Activated CD4-positive, alpha-beta T cell treated with anti-CD3 and anti-CD28 coated beads, Interleukin-2, Interleukin-4, amounts not matched to agents 100 ng/mL and 50 ng/mL, durations not matched to agents 16 hours and 8 hours (primary cell): ENCODE results near the gene GTF3C1.
A peak's percentile ranks its signal among the peaks of the same experiment; 100 is the strongest.

Experiments
- DNase-seq: peaks from one replicate; pipeline ENCODE4 v3.0.0-alpha.2; 2020; ENCODE audit warnings: low spot score

GTF3C1 gene

DNA sequence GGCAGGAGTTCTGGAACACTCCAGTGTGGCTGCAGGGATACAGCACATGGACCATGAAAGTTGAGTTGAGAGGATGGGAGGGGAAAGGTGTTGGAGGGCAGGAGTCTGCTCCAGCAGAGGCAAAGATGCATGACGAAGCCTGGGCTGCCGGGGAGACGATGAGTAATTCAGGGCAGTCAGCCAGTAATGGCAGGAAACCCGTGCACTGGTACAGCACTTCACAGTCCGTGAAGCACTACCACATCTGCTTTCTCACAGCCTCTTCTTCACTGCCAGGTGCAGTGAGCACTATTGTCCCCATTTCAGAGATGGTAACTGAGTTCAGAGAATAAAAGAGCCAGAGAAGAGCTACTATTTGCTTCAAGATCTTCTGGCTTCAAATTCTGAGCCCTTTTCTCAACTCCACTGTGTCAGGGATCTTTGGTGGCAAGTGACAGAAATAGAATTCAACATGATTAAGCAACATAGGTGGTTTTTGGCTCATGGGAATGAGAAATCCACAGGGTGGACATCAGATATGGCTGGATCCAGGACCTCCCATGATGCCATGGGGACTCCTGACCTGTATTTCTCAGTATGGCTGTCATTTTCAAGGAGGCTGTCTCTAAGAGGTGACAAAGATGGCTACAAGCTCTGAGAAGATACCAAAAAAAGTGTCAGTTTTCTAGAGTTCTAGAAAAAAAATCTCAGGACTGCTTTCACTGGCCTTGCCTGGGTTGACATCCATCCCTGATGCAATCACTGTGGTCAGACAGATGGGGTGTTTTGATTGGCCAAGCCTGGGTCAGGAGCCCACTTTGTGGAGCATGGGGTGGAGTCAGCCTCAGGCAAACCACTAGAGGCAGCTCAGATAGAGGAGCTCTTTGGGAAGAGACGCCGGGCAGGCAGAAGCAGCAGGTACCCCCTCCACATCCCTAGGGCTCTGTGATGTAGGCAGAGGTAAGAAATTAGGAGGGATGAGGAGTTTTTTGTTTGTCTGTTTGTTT is 123.0 kb downstream of the GTF3C1 start:
- DNase-seq = peak; percentile 92

DNA sequence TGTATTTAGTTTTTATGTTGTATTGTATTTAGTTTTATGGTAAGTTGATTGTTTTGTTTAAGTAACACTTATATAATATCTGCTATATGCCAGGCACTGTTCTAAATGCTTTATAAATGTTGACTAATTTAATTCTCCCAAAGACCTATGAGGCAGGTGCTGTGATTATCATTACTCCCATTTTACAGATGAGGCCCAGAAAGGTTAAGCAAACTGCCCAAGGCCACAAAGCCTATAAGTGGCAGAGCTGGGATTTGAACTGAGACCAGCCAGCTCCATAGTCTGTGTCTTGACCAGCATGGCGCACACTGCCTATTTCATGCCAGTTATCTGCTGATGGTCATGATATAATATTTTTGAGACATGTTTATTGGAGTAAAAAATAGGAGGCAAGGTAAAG is 123.8 kb downstream of the GTF3C1 start:
- DNase-seq = no peak

DNA sequence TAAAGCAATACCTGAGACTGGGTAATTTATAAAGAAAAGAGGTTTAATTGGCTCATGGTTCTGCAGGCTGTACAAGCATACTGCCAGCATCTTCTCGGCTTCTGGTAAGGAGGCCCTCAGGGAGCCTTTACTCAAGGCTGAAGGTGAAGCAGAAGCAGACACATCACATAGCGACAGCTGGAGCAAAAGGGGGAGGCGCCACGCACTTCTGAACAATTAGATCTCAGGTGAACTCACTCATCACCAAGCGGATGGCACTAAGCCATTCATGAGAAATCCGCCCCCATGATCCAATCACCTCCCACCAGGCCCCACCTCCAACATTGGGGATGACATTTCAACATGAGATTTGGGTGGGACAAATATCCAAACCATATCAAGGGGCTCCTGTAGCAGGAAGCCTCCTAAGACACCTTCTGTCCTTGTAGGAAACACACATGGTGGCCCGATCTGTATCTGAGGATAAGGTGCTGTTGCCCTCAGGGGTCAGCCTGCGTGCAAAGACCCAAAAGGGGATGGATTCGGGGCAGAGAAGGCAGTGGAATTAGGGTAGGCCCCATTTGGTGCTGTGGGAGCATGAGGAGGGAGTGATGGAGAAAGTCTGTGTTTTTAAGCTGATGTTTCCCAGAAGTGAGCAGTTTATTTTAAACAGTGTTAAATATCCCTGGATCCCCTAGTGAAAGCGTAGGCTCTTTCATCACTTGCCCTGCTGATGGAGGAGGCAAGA is 124.8 kb downstream of the GTF3C1 start:
- DNase-seq = no peak

DNA sequence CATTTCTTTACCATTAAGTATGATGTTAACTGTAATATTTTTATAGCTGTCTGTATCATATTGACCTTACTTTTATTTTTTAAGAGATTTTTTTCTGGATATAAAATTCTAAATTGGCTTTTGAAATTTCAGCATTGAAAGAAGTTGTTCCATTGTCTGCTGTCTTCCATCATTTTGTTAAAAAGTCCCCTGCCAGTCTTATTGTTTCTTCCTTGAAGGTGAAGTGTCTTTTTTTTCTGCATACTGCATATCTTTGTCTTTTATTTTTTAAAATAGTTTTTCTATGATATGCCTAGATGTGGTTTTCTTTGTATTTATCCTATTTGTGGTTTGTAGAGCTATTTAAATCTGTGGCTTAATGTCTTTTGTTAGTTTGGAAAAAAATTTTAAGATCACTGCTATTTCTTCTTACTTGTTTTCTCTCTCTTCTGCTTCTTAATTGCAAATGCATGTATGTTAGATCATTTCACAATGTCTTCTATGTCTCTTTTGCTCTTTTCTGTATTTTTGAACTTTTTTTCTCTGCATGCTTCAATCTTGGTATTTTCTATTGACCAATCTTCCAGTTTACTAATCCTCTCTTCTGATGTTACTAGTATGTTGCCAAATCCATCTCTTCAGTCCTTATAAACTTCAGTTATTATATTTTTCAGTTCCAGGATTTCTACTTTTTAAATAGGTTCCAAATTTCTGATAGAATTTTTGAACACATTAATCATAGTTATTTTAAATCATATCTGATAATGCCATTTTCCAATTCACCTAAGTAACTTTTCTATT is 127.6 kb downstream of the GTF3C1 start:
- no peak for DNase-seq

DNA sequence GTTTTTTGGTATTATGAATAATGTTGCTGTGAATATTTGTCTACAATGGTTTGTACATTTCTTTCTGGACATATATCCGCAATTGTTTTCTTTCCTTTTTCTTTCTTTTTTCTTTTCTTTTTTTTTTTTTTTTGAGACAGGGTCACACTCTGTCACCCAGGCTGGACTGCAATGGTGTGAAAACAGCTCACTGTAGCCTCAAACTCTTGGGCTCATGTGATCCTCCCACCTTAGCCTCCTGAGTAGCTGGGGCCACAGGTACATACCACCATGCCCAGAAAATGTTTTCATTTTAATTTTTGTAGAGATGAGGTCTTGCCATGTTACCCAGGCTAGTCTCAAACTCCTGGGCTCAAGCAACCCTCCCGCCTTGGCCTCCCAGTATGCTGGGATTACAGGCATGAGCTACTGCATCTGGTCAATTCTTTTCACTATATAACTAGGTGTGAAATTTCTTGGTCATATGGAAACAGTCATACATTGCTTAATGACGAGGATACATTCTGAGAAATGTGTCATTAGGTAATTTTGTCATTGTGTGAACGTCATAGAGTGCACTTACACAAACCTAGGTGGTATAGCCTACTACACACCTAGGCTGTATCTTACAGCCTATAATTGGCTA is 132.6 kb downstream of the GTF3C1 start:
- DNase-seq = peak; percentile 61

DNA sequence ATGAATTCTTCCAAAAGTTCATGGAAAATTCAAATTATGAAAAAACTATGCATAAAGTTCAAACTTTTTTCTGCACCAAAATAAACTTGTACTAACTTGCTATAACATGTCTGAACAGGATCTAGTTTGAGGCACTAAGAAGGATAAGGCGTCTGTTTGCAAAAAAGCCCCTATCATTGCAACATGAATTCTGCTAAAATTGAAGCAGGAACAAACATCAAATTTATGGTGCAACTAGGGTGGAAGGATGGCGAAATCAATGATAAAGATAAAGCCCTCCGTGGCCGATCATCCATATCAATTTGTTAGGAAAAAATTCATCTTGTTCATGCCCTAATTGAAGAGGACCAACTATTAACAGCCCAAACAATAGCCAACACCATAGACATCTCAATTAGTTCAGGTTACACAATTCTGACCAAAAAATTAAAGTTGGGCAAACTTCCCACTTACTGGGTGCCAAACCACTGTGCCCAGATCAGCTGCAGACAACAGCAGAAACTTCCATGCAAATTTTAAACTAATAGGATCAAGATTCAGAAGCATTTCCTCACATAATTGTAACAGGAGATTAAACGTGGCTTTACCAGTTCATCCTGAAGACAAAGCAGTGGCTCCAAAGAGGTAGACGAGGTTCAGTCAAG is 134.8 kb downstream of the GTF3C1 start:
- no peak for DNase-seq

DNA sequence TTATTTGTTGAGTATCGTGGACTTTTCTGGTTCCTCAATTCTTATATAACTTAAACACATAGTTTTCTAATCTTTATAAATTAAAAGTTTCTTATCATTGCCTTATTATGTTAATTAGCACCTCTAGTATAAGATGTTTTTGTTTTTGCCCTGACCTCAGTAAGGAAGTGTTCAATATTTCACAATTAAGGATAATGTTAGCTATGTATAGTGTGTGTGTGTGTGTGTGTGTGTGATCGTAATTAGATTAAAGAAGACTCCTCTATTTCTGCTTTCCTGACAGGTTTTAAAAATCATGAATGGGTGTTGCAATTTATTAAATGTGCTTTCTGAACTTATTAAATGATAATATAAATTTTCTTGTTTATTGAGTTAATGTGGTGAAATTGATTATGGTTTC is 135.8 kb downstream of the GTF3C1 start:
- DNase-seq = no peak

DNA sequence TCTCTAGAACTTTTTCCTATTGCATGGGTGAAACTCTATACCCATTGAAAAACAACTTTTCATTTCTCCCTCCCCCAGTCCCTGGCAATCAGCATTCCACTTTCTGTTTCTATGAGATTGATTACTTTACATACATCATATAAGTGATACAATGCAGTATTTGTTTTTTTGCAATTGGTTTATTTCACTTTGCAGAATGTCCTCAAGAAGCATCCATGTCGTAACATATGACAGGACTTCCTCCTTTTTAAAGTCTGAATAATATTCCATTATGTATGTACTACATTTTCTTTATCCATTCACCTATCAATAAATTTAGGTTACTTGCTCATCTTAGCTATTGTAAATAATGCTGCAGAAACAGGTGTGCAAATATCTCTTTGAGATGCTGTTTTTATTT is 139.0 kb downstream of the GTF3C1 start:
- no peak for DNase-seq
